Stomach (tissue), 4 donors: Measurements from ENCODE around the gene TUBGCP2.

Experiments used
- EP300 ChIP-seq: sonication (generic); formaldehyde crosslinking; IDR thresholded peaks from one replicate; pipeline ENCODE4 v1.6.1; 2017; ENCODE audit warnings: antibody characterized with exemption
- POLR2A ChIP-seq, 4 donors: fragments of 450-650 bp; IDR thresholded peaks; one replicate each; pipeline ENCODE4 v1.6.1; 2016; ENCODE audit warnings: antibody characterized with exemption in 4 of 4, control low read depth in 2 of 4, mild to moderate bottlenecking in 1 of 4, moderate library complexity in 1 of 4
- TF ChIP-seq, protein P1 (sequence below), 7 experiments: fragments of 450-650 bp in 4 of 7; fragments of 200-600 bp in 3 of 7; sonication (generic) in 3 of 7; IDR thresholded peaks; one replicate each; pipeline ENCODE4 v1.5.1; 2016 to 2019; ENCODE audit warnings: antibody characterized with exemption in 7 of 7, control low read depth in 2 of 7, mild to moderate bottlenecking in 1 of 7

DNA sequence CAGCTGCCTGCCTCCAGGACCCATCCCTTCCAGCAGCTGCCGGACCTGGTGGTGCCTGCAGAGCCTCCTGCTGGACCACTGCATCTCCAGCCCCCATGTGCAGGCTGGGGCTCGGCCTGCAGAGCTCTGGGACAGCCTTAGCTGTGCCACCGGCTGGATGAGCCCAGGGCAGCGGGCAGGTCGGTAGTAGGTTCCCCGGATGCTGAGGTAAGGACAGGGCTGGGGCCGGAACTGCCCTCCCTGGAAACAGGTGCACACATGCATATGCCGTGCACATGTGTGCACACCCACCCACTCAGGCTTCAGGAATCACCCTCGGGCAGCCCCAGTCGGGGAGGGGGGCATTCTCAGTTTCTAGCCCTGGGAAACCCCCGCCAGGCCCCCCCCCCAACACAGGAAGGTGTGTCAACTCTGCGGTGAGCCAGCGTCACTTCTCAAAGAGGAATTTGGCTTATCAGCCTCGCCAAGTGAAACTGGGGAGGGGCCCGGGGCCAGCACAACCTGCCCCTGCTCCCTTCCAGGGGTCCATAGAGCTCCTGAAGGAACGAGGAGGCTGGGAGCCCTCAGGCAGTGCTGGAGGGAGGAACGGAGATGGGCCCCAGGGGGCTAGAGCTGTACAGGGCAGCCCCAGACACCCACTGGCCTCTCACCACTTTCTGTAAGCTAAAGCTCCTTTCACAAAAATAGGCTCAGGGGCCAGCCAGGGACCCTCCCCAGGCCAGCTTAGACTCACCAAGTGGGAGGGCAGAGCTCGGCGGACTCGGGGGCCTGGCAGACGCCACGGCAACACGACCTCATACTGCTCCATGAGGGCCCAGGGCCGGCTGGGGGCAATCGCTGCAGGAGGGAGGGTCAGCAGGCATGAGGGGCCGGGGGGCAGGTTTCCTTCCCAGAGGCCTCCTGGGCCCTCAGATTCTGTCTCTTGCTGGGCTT, 33.7 kb downstream of the TUBGCP2 start:
- TF ChIP-seq, protein P1, sequence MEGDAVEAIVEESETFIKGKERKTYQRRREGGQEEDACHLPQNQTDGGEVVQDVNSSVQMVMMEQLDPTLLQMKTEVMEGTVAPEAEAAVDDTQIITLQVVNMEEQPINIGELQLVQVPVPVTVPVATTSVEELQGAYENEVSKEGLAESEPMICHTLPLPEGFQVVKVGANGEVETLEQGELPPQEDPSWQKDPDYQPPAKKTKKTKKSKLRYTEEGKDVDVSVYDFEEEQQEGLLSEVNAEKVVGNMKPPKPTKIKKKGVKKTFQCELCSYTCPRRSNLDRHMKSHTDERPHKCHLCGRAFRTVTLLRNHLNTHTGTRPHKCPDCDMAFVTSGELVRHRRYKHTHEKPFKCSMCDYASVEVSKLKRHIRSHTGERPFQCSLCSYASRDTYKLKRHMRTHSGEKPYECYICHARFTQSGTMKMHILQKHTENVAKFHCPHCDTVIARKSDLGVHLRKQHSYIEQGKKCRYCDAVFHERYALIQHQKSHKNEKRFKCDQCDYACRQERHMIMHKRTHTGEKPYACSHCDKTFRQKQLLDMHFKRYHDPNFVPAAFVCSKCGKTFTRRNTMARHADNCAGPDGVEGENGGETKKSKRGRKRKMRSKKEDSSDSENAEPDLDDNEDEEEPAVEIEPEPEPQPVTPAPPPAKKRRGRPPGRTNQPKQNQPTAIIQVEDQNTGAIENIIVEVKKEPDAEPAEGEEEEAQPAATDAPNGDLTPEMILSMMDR (IDR thresholded peaks at IDR 0.05), result no peak
- TF ChIP-seq POLR2A (IDR thresholded peaks at IDR 0.05) (no peak), EP300 (no peak)
